ENCODE data around the gene FBN2.

Gene FBN2

DNA sequence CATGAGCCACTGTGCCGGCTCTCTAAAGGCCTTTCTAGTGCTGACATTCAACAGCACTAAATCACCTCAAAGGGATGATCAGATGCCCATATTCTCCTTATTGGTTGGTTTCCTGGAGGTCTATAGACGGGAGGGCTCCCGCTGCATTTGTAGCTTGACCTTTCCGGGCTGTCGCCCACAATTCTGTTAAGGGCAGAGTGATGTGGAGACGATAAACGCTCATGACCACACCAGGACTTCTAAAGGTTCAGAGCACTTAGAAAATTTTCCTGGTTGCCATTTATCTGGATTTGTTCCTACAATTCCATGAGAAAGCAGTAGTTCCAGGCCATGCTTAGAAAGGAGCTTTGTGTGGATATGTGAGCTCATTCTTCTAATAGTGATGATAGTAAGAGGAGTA lies 284.2 kb downstream of the FBN2 start:
- TF ChIP-seq CTCF (conservative IDR thresholded peaks at IDR 0.05) (no peak), ZFX (IDR thresholded peaks at IDR 0.05) (no peak)

GRCh38 chr5:128253161-128253560 lies 284.9 kb downstream of the FBN2 start:
- no peak overlapping the region for H3K27ac ChIP-seq
- TF ChIP-seq ZFX (IDR thresholded peaks at IDR 0.05), result no peak
- no peak for TF ChIP-seq CTCF (conservative IDR thresholded peaks at IDR 0.05)

More for the DNA sequence above, 284.2 kb downstream of the FBN2 start:
- H3K27ac ChIP-seq, result no peak overlapping the region

- no peak for TF ChIP-seq CTCF (conservative IDR thresholded peaks at IDR 0.05)
- no peak for TF ChIP-seq ZFX (IDR thresholded peaks at IDR 0.05)
- no peak overlapping the region for H3K27ac ChIP-seq
Observed at GRCh38 chr5:128252756-128253155, 285.3 kb downstream of the FBN2 start.

DNA sequence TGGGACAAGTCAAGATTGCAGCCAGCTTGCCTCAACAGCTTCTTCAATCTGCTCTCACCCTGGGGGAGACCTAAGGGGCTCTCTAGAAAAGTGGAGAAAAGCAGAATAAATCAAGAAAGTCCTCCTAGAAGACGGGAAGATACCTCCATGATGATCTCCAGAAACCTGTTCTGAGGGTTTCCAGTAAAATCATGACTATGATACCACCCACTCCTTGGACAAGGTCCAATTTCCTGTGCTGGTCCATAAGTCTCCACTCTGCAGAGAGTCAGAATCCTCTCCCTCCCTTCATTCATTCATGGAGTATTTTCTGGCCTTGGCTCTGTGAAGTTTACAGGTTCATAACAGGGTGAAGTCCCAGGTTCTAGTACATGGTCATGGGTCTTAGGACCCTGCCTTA lies 285.8 kb downstream of the FBN2 start:
- H3K27ac ChIP-seq, result no peak overlapping the region
- TF ChIP-seq ZFX (IDR thresholded peaks at IDR 0.05) (no peak), CTCF (conservative IDR thresholded peaks at IDR 0.05) (no peak)

DNA sequence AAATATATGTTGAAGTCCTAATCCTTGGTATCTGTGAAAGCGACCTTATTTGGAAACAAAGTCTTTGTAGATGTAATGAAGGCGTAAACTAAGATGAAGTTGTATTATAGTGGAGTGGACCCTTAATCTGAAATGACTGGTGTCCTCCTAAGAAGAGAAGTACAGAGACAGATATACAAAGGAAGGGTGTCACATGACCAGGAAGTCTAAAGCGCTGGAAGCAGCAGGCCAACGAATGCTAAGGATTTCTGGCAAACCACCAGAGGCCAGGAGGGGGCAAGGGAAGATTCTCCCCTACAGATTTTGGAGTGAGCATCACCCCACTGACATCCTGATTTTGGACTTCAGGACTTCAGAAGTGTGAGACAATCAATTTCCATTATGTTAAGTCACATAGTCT lies 292.1 kb downstream of the FBN2 start:
- no peak overlapping the region for H3K27ac ChIP-seq
- TF ChIP-seq CTCF (conservative IDR thresholded peaks at IDR 0.05), result no peak

GRCh38 chr5:128243958-128244582 lies 294.0 kb downstream of the FBN2 start:
- H3K27ac ChIP-seq, result no peak overlapping the region
- TF ChIP-seq CTCF (conservative IDR thresholded peaks at IDR 0.05), result no peak
- no peak for TF ChIP-seq ZFX (IDR thresholded peaks at IDR 0.05)

DNA sequence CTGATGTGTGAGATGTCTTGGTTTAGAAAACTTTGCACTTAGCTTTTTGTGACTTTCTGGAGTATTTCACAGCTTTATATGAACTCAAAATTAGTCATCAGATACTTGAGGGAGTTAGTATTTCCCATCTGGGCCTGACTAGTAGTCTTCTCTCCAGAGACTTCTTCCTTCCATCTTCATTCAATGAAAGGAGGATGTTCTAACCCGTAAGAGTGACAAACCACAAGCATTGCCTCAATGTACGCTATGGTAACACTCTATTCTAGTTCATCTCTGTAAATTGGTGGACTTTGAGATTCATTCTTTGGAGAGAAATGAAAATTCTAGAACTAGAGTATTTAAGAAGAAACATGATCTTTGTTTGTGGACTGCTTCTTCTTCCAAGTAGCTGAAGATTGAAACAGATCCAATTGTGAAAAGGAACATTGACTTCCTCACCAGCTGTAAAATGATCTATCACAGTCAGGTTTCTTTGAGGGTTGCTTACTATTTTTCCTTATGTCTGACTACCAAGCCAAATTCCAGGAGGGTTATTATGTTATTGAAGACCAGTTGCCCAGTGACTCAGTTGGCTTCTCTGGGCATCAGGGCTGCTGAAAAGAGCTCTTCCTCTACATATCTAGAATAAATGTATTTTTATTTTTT lies 296.9 kb downstream of the FBN2 start:
- H3K27ac ChIP-seq, result no peak overlapping the region

More for the DNA sequence above, 296.9 kb downstream of the FBN2 start:
- TF ChIP-seq CTCF (conservative IDR thresholded peaks at IDR 0.05) (no peak), ZFX (IDR thresholded peaks at IDR 0.05) (no peak)

Measured in C4-2B (cell line).